ENCODE measurements around the gene AP1G1.
"Not testable (repeated sequence)": the region's sequence is repeated elsewhere in the genome, so short reads cannot be mapped to it uniquely, and the experiment has no call there.

Gene AP1G1

GRCh38 chr16:71807905-71808592, 585 bp downstream of the AP1G1 start:
- peak in 1 of 2 donors; percentile 8 for DNase-seq

- DNase-seq = no peak
These were observed 5.3 kb downstream of the AP1G1 start for GRCh38 chr16:71803305-71803690.

- DNase-seq = no peak
These were observed 12.0 kb downstream of the AP1G1 start for GRCh38 chr16:71796501-71797097.

GRCh38 chr16:71794943-71795342, 13.7 kb downstream of the AP1G1 start:
- DNase-seq = no peak

- DNase-seq = no peak
These were observed 14.6 kb downstream of the AP1G1 start for GRCh38 chr16:71794018-71794417.

- no peak for DNase-seq
These were observed 16.5 kb downstream of the AP1G1 start for GRCh38 chr16:71792176-71792575.

- DNase-seq = not testable (repeated sequence)
These were observed 18.3 kb downstream of the AP1G1 start for GRCh38 chr16:71790329-71790728.

GRCh38 chr16:71789136-71789535, 19.5 kb downstream of the AP1G1 start:
- no peak for DNase-seq

GRCh38 chr16:71788578-71788977, 20.1 kb downstream of the AP1G1 start:
- DNase-seq = no peak

GRCh38 chr16:71785143-71785542, 23.5 kb downstream of the AP1G1 start:
- not testable (repeated sequence) for DNase-seq

GRCh38 chr16:71784093-71784492, 24.5 kb downstream of the AP1G1 start:
- DNase-seq = no peak

- no peak for DNase-seq
These were observed 26.9 kb downstream of the AP1G1 start for GRCh38 chr16:71781741-71782140.

GRCh38 chr16:71780521-71781089, 28.0 kb downstream of the AP1G1 start:
- no peak for DNase-seq

- DNase-seq = no peak
These were observed 29.9 kb downstream of the AP1G1 start for GRCh38 chr16:71778780-71779179.

GRCh38 chr16:71777329-71777728, 31.3 kb downstream of the AP1G1 start:
- no peak for DNase-seq

GRCh38 chr16:71775949-71776348, 32.7 kb downstream of the AP1G1 start:
- no peak for DNase-seq

- no peak for DNase-seq
These were observed 37.1 kb downstream of the AP1G1 start for GRCh38 chr16:71771571-71771970.

GRCh38 chr16:71769222-71769621, 39.4 kb downstream of the AP1G1 start:
- DNase-seq = no peak

GRCh38 chr16:71767060-71767900, 41.4 kb downstream of the AP1G1 start:
- no peak for DNase-seq

GRCh38 chr16:71762186-71762585, 46.4 kb downstream of the AP1G1 start:
- DNase-seq = no peak

GRCh38 chr16:71761097-71761496, 47.5 kb downstream of the AP1G1 start:
- DNase-seq = no peak

GRCh38 chr16:71758293-71758760, 50.3 kb downstream of the AP1G1 start:
- no peak for DNase-seq

GRCh38 chr16:71754652-71755051, 54.0 kb downstream of the AP1G1 start:
- DNase-seq = no peak

Measured in bone marrow (tissue), 2 donors.